HG03095 (cell line): ENCODE results near the gene SIK2.
A peak's percentile ranks its signal among the peaks of the same experiment; 100 is the strongest.

ENCODE experiments used
- ATAC-seq: cut with Tn5 transposase; IDR thresholded peaks from one replicate; pipeline ENCODE4 v1.9.1; 2021; ENCODE audit warnings: moderate library complexity; ENCODE audit not compliant: unreplicated experiment

Gene SIK2

DNA sequence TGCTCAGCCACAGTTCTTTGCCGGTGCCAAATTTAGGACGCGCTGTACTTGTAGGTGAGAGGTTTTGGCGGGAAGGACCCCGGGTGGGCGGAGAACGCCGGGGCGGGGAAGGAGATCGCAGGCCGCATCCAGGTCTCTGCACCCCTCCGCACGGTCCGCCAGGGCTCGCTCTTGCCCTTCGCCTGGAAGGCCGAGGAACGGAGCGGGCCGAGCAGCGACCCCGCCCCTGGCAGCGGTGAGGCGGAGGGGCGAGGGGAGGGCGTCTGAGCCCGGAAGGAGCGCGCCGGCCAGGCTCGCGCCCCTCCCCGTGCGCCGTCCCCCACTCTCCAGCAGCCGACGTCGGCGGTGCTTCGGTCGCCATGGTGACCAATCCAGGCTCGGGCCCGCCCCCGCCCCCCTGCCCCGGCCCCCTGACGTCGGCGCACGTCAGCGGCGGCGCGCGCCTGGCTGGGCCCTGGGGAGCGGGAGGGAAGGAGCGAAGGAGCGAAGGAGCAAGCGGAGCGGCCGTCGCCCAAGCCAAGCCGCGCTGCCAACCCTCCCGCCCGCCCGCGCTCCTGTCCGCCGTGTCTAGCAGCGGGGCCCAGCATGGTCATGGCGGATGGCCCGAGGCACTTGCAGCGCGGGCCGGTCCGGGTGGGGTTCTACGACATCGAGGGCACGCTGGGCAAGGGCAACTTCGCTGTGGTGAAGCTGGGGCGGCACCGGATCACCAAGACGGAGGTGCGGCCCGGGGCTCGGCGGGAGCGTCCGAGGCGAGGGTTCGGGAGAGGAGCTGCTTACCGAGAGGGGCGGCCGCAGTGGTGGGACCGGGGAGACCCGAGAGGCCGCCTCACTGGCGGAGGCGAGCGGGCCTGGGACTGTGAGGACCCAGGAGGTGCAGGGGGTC is at the start of gene SIK2:
Gene SIK2, plus strand, starts transcription at position 471 of the 886 bp plus-strand sequence. Its CDS starts 115 bp downstream, at position 586.
- ATAC-seq: peak; percentile 89

- ATAC-seq: no peak
Observed at GRCh38 chr11:111554532-111554931, 47.7 kb upstream of the SIK2 start.

DNA sequence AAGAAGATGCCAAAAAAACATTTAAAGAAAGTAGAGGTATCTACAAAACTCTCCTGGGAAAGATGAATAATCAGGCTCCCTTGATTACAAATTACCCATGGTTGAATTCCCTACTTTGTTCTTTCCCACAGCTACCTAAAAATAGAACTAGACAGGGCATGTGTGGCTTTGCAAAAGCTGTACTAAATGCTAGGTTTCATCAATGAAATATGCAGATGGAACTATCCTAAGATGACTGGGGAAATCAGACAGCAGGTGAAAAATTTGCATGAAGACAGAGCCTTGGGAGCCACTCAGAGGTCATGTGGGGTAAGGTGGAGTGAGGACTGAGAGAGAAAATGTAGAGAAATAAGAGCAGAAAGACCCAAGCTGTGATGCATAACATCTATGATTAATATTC is 47.0 kb upstream of the SIK2 start:
- no peak for ATAC-seq

DNA sequence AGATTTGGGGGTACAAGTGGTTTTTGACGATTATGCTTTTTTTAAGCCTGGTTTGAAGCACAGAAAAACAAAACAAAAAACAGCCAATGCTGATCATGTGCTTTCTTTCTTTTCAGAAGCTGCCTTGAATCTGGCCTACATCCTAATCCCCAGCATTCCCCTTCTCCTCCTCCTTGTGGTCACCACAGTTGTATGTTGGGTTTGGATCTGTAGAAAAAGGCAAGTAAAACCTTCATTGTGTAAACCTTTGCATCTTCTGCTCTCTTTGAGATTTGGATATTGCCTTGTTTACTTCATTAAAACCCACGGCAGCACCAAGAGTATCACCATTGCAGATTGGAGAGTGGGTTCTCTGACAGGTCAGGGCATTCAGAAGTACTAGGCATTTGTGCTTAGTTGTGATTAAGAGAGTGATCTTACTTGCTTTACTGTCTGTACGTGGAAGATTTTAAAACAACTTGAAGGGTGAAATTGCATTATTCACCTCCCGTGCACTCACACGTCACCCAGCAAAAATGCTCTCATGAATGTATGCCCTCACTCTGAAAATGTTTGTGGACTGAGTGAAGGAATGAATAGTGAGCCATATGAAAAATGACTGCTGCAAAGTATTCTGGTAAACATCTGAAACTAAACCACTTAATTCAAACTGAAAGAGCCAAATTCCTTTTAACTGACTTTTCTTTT is 44.7 kb upstream of the SIK2 start:
- no peak for ATAC-seq

DNA sequence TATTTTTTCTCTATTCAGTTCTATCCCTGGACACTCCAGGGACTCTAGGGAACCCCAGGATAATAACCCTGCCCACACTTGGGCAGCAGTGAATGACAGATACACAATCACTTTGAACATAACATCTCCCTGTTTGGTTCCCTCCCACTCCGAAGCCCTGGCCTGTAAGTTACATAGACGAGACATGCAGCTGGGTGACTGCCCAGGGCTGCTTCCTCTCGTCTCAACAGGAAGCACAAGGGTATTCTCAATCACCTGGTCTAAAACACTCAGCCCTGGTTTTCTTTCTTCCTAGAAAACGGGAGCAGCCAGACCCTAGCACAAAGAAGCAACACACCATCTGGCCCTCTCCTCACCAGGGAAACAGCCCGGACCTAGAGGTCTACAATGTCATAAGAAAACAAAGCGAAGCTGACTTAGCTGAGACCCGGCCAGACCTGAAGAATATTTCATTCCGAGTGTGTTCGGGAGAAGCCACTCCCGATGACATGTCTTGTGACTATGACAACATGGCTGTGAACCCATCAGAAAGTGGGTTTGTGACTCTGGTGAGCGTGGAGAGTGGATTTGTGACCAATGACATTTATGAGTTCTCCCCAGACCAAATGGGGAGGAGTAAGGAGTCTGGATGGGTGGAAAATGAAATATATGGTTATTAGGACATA is 42.3 kb upstream of the SIK2 start:
- no peak for ATAC-seq

- ATAC-seq: no peak
Observed at GRCh38 chr11:111560800-111561199, 41.4 kb upstream of the SIK2 start.

GRCh38 chr11:111561306-111561705 is 40.9 kb upstream of the SIK2 start:
- ATAC-seq: no peak

GRCh38 chr11:111561791-111562325 is 40.4 kb upstream of the SIK2 start:
- ATAC-seq: no peak

DNA sequence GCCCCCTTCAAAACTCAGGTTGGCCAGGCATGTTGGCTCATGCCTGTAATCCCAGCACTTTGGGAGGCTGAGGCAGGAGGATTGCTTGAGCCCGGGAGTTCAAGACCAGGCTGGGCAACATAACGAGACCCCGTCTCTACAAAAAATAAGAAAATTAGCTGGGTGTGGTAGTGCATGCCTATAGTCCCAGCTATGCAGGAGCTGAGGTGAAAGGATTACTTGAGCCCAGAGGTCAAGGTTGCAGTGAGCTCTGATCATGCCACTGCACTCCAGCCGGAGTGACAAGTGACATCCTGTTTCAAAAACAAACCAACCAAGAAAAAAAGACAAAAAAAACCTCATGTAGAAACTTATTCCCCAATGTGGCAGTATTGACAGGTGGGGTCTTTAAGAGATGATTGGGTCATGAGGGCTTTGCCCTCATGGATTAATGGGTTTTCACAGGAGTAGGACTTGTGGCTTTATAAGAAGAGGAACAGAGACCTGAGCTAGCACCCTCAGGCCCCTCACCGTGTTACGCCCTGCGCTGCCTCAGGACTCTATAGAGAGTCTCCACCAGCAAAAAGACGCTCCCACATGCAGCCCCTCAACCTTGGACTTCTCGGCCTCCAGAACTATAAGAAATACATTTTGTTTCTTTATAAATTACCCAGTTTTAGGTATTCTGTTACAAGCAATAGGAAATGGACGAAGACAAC is 39.4 kb upstream of the SIK2 start:
- no peak for ATAC-seq

GRCh38 chr11:111565114-111565720 is 37.0 kb upstream of the SIK2 start:
- no peak for ATAC-seq

- no peak for ATAC-seq
Observed at GRCh38 chr11:111566324-111566723, 35.9 kb upstream of the SIK2 start.

DNA sequence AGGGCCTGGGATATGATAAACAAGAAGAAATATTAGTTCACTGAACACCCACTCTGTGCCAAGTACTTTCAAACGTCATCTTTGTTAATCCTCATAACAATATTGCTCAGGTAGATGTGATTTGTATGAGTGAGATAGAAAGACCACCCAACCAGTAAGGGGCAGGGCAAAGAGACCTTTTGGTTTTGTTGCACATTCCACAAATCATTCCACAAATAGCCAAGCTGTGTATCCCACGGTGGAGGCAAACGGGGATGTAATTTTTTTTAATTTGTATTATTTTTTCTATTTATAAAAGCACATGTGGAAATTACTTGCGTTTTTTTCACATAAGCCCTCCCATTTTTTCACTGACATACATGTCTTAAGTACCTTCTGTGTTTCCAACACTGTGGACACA is 32.8 kb upstream of the SIK2 start:
- no peak for ATAC-seq

DNA sequence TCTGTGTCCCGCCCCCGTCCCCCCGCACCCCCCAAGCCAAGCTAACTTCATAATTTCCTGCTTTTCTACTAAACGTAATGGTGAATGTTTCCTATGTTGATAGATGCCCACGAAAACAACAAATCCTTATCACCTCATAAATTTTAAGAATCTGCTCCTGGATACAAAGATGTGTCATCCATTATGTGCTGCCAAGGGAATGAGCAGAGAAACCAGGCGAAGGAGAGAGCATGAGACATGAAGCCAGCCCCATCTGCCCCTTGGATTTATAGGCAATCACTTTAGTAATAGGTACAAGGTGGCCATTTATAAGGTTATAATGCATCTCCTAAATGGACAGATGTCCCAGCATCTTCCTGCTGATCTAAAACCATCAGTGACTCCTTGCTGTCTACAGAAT is 31.5 kb upstream of the SIK2 start:
- no peak for ATAC-seq

GRCh38 chr11:111571829-111572501 is 30.3 kb upstream of the SIK2 start:
- no peak for ATAC-seq

DNA sequence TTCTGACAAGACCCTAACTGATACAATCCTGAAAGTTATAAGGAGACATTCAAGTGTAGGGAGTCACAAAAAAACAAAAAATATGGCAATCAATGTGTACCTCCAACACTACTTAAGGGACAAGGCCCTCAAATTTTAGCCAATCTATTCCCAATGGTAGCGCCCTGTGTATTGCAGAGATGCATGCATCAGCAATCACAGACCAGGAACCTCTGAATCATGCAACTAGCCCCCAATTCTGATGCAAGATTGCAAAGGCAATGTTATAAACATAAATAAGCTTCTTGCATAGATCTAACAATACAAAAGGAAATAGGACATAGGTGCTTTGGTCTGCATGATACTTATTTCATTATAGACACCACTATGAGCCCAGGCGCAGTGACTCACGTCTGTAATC is 29.7 kb upstream of the SIK2 start:
- ATAC-seq: no peak

- ATAC-seq: no peak
Observed at GRCh38 chr11:111573821-111574249, 28.4 kb upstream of the SIK2 start.

- no peak for ATAC-seq
Observed at GRCh38 chr11:111574373-111575225, 27.6 kb upstream of the SIK2 start.

GRCh38 chr11:111575740-111576139 is 26.5 kb upstream of the SIK2 start:
- no peak for ATAC-seq

GRCh38 chr11:111577821-111578220 is 24.4 kb upstream of the SIK2 start:
- no peak for ATAC-seq
